DMS79 treated with DMSO at 0.1 percent for 48 hours (cell line): ENCODE measurements around the gene RNF215.

Experiments used
- DNase-seq: peaks from one replicate; lab custom pipeline; 2025; lab: John Stamatoyannopoulos, UW

RNF215 gene

GRCh38 chr22:30397656-30398635 is 10.7 kb upstream of the RNF215 start:
- no peak for DNase-seq

- DNase-seq, result peak; percentile 24
These were observed 9.9 kb upstream of the RNF215 start, which contains the start of gene SEC14L2 for GRCh38 chr22:30396871-30397655. Gene SEC14L2, plus strand, starts transcription at chr22:30397018. Its CDS starts 99 bp downstream, at chr22:30397117.

GRCh38 chr22:30393885-30394284 is 6.7 kb upstream of the RNF215 start:
- no peak for DNase-seq

GRCh38 chr22:30393322-30393680 is 6.1 kb upstream of the RNF215 start:
- DNase-seq, result no peak

- DNase-seq, result no peak
These were observed 5.6 kb upstream of the RNF215 start for GRCh38 chr22:30392661-30393321.

GRCh38 chr22:30390974-30391691 is 3.9 kb upstream of the RNF215 start:
- DNase-seq, result no peak

- DNase-seq, result no peak
These were observed 627 bp downstream of the RNF215 start for GRCh38 chr22:30386608-30386959.

- no peak for DNase-seq
These were observed 1.3 kb downstream of the RNF215 start for GRCh38 chr22:30385942-30386341.

- DNase-seq, result no peak
These were observed 4.2 kb downstream of the RNF215 start for GRCh38 chr22:30383061-30383460.

- DNase-seq, result no peak
These were observed 4.9 kb downstream of the RNF215 start for GRCh38 chr22:30382340-30382739.

- no peak for DNase-seq
These were observed 5.9 kb downstream of the RNF215 start for GRCh38 chr22:30381264-30381663.

- DNase-seq, result no peak
These were observed 7.2 kb downstream of the RNF215 start for GRCh38 chr22:30380011-30380410.

- DNase-seq, result no peak
These were observed 11.8 kb downstream of the RNF215 start for GRCh38 chr22:30375312-30375849.

GRCh38 chr22:30373331-30374325 is 13.6 kb downstream of the RNF215 start:
- DNase-seq, result no peak

- DNase-seq, result no peak
These were observed 14.3 kb downstream of the RNF215 start for GRCh38 chr22:30372915-30373314.

- peak; percentile 4 for DNase-seq
These were observed 15.2 kb downstream of the RNF215 start for GRCh38 chr22:30371981-30372380.

GRCh38 chr22:30371321-30371720 is 15.9 kb downstream of the RNF215 start:
- no peak for DNase-seq

GRCh38 chr22:30370641-30371230 is 16.5 kb downstream of the RNF215 start:
- no peak for DNase-seq

GRCh38 chr22:30368420-30368819 is 18.8 kb downstream of the RNF215 start:
- DNase-seq, result no peak

- DNase-seq, result no peak
These were observed 21.3 kb downstream of the RNF215 start for GRCh38 chr22:30365891-30366290.
